NCI-H510A (cell line): Measurements from ENCODE around the gene RNF115.
"Not testable (repeated sequence)": the region's sequence is repeated elsewhere in the genome, so short reads cannot be mapped to it uniquely, and the experiment has no call there.

Experiments used
- DNase-seq: peaks from one replicate; lab custom pipeline; 2025; lab: John Stamatoyannopoulos, UW

Gene RNF115

DNA sequence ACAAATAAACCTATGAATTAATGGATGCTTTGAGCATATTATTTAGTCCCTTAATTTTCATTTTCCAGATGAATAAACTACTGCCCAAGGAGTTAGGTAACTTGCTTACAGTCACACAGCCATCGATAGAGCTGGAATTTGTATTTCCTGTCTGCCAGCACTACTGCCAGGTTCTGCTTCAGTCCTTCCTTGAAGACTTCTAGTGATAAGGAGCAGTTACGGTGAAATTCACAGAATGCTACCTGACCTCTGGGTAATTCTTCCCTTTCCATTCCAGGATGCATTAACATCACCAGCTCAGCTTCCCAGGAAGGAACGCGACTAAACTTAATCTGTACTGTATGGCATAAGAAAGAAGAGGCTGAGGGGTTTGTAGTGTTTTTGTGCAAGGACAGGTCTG is 93.4 kb downstream of the RNF115 start:
- DNase-seq, result no peak

DNA sequence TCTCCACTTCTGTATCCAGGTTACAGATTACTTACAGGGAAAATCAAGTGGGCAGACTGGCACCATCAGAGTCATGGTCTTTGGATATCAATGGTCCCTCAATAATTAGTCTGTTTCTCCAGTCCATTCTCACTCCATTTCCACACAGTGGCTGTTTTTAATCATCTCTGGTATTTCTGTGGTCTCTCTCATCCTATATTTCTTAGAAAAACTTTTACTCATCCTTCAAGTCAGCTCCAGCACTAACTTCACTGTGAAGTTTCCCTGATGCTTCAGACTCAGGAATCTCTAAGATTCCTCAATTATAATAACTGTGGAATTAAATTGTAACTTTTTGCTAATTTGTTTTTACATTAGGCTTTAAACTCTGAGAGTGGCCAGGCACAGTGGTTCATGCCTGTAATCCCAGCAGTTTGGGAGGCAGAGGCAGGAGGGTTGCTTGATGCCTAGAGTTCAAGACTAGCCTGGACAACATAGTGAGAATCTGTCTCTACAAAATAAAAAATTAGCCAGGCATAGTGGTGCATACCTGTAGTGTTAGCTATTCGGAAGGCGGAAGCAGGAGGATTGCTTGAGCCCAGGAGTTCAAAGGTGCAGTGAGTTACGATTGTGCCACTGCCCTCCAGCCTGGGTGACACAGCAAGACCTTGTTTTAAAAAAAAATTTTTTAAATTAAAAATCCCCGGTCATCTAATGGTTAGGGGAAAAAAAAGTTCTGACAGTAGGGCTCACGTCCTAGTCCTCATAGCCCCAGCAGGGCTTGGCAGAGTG is 94.0 kb downstream of the RNF115 start:
- DNase-seq, result no peak

DNA sequence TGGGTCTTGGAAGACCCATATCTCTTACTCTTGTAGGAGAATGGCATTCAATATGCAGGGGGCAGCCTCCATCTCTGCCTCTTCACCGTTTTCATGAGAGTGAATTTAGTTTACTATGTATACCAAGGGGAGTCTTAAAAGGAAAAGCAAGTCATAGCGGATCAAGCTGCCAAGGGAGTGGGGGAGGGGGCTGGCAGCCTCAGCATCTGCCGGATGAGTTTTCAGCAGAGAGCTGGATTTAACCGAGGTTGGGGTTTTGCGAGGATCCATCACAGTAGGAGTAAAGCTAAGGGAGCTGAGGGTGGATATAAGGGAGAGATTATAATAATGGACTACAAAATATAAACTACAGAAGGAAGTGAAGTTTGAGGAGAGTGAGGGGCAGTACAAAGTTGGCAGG is 94.7 kb downstream of the RNF115 start:
- no peak for DNase-seq

DNA sequence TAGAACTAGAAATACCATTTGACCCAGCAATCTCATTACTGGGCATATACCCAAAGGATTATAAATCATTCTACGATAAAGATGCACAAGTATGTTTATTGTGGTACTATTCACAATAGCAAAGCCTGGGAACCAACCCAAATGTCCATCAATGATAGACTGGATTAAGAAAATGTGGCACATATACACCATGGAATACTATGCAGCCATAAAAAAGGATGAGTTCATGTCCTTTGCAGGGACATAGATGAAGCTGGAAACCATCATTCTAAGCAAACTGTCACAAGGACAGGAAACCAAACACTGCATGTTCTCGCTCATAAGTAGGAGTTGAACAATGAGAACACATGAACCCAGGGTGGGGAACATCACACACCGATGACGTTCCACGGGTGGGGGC is 97.7 kb downstream of the RNF115 start:
- not testable (repeated sequence) for DNase-seq

DNA sequence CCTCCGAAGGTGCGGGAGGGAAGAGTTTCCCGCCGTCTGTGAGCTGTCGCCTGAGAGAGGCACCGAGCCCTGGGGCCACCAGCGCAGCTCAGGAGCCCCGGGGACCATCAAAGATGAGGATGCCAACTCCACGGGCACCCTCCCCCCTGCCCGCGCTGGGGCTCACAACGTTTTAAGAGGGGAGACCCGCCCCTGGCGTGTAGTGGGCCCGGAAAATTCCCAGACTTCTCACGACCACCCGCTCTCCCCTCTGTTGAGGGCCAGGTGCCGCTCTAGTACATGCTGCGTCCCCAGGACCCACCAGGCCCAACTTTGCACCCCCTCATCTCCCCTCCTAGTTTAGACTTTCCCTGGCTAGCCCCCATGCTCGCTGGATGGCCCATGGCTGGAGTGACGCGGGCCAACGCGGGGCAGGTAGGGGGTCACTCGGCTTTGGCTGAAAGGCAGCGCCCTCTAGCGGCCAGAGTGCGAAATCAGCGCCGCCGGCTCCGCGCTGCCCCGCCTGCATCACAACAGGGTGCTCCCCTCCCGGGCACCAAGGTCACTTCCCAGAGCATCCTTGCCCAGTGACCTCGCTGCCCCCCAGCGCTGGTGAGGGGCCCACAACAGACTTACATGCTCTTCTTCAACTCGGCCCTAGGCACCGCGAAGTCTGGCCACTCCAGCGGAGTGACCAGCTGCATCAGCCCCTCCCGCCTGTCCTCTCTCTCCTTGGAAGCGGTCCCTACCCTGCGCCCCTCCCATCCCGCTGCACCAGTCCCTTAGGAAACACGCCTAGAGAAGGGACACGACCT is 102.8 kb downstream of the RNF115 start:
- DNase-seq, result peak; percentile 6

DNA sequence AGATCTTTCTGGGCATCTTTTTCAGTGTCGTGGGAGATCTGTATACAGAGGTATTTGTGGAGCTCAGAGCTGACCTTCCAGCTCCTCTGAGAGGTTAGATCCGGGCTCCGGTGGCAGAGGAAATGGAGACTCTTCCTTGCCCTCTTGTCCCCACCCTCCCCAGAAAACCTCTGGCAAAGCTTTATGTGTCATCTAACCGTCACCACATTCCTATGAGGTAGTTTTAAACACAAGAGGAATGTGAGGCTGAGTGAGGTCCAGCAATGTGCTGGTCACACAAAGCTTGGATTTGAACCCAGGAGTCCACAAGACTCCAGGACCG is 103.4 kb downstream of the RNF115 start:
- no peak for DNase-seq

DNA sequence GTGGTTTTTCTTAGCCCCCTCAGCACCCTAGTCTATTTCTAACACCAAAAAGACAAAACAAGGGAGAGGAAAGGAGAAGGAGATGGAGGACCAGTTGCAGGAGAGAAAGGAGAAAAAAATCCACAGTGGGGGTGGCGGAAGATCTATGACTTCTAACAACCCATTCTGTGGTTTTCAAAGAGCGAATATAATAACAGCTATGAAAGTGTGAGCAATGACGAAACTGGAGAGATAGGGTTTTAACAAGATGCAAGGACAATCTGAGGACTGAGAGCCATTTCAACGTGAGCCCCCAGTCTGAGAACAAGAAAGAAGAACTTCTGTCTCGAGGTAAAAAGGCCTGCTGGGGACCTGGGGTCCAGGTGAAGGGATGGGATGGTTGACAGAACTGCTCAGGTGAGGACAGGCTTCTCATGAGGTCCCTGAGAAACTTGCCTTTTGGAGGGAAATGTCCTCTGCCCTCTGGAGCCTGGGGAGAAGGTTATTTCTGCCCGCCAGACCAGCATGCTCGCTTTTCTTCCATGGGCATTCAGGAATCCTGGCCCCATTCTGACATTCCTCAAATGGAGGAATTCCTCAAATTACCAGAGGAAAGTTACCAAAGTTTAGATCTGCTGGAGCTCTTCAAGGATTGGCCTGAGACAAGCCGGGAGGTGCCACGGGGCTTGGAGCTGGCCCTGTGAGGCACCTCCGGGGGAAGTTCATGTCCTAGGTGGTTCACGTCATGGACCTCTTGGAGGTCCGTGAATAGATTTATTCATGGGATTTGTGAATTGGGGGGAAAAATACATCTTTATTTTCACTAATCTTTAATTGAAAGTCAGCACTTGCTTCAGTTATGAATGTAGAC is 104.4 kb downstream of the RNF115 start, which contains the start of gene CD160:
TSS of gene CD160 (plus strand) at position 270 of the 850 bp plus-strand sequence. CDS start 8,829 bp downstream, outside the sequence.
- no peak for DNase-seq

DNA sequence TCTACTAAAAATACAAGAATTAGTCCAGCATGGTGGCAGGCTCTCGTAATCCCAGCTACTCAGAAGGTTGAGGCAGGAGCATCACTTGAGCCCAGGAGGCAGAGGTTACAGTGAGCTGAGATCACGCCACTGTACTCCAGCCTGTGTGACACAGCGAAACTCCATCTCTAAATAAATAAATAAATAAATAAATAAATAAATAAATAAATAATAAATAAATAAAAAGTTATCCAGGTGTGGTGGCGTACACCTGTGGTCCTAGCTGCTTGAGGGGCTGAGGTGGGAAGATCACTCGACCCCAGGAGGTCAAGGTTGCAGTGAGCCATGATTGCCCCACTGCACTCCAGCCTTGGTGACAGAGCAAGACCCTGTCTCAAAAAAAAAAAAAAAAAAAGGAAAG is 105.4 kb downstream of the RNF115 start:
- DNase-seq, result not testable (repeated sequence)

DNA sequence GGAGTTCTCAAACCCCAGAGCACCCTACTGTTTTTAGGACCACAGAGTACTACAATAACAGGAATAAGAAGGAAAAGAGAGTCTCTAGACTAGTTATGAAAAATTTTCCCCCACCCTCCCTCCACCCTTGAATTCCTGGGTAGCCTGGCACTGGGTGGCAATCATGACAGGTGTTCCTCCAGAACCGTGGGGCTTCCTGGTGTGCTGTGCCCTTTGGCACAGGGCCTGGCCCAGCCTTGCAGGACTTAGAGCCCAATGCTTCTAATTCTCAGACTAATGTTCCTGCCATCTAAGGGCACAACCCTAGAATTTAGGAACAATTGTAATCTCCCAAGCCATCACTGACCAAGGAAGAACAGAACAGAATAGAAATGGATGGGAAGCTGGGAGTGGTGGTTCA is 106.1 kb downstream of the RNF115 start:
- no peak for DNase-seq

DNA sequence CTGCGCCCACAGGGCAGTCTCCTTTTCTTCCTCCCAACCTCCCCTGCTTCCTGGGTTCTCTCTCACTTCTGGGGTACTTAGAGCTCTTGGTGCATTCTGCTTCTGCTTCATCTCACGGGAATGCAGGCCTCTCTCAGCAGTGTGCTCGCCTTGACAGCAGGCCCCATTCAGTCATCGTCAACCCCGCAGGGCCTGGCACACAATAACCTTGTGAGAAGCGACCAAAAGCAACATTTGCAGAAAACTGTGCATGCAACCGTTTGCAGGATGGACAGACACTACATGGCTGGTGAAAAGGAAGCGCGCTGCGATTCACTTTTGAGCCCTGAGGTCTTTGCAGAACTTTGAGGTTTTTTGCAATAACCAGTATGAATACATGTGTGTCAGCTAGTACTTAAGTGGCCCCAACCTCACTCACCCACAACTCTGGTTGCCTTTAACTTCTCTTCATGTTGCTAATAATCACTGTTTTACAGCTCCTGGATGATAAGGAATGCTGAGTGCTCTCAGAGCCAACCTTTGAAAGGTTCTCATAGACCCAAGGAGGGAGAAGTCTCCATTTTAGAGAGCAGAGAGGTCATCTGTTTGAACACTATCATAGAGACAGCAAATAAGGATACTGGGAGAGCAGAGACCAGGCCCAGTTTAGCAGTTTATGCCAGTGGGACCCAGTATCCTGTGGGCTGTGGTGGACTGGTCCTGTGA is 107.1 kb downstream of the RNF115 start:
- no peak for DNase-seq

DNA sequence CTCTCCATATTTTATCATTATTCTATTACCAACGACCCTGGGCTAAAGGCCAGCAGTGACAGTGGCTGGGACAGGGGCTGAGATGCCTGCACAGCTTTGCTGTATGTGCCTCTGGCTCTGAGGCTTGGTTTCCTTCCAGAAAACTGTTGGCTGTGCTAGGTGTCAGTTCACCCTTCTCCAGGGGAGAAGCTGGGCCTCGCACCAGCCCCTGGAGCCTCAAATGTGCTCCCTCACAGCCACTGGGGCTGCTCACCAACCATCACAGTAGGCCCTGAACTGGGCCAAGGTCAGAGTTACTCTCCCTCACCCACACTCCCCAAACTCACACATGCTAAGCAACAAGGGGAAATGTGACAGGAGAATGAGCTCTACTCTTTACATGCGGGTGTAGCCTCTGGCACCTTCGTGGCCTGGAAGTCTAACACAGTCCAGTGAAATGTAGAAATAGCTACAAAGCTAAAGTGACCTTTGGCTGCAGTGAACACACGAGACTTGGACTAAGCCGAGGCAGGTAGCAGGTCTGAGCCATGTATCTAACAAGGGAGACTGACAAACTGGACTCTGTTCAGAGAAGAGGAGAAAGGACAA is 109.3 kb downstream of the RNF115 start:
- DNase-seq, result no peak

DNA sequence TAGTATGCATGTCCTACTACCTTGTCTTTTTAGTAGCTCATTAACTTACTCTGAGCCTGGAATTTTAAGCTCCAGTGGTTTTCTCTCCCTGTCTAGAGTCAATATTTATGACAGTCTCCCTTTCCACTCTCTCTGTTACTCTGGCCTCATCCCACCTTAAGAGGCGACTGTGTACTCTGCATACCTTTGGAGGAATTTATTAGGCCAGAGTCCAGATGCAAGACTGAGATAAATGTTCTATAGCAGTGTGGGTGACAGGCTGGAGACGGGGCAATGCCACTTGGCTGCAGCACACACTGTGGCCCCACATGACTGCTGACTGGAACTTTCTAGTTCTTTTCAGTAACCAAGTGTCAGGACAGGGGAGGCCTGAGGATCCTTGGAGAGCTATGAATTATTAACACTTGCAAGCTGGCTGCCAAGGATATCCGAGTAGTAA is 112.7 kb downstream of the RNF115 start:
- no peak for DNase-seq

DNA sequence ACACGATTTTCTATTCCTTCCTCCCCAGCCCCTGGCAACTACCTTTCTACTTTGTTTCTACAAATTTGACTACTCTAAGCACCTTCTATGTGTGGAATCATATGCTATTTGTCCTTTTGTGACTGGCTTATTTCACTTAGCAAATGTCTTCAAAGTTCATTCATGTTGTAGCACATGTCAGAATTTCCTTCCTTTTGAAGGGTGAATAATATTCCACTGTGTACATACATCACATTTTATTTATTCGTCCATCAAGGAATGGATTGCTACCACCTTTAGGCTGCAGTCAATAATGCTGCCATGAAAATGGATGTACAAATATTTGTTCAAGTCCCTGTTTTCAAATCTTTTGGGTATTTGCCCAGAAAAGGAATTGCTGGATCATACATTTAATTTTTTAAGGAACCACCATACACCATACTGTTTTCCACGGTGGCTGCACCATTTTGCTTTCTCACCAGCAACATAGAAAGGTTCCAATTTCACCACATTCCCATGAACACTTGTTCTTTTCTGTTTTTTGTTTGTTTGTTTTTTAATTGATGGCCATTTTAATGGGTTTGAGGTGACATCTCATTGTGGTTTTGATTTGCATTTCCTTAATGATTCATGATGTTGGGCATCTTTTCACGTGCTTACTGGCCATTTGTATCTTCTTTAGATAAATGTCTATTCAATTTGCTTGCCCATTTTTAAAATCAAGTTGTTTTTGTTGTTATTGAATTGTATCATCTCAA is 113.4 kb downstream of the RNF115 start:
- no peak for DNase-seq

DNA sequence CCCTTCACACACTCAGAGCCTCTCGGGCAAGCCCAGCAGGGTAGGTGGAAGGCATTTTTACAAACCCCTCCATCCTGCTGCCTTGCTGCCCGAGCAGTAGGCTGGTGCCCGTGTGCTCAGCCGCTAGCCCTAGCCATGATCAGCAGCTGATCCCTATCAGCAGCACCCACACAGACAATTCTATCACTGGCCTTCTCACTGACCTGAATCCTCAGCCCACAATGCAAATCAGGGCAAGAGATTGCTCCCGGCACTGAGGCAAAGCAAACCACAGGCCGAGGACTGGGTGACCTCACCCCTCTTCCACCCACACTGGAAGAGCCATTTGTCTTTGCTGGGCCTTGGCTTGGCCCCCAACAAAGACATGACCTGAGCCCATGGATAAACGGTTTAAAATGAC is 115.8 kb downstream of the RNF115 start:
- no peak for DNase-seq

DNA sequence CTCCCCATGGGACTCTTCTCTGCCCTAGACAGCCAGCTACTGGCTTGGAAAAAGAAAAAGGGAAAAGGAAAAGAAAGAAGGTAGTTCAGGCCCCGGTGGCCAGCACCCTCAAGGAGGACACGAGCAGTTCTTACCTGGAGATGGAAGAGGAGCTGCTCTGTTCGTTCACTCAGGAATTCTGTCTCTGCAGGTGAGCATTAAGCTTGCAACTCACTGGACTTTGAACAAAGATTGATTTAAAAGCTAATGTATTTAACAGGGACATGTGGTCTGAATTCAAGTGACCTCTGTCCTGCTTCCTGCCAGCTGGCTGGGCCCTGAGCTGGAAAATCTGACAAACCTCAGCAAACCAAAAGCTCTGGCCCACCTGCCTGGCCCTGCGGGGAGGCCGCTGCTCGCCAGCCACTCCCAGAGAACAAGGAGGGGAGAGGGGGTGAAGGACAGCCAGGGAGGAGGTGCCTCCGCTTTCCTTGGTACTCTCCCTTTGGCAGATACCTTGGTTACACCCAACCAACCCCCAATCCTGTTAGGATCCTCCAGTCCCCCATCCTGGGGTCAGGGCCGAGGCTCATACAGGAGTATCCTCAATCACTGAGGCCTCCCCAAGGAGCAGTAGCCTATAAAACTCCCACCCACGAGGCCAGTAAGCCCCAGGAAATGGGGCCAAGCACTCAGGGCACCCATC is 116.6 kb downstream of the RNF115 start, which contains the start of gene PDZK1:
TSS of gene PDZK1 (minus strand) at position 186 of the 685 bp plus-strand sequence. CDS start 19,347 bp downstream, outside the sequence.
- DNase-seq, result no peak

DNA sequence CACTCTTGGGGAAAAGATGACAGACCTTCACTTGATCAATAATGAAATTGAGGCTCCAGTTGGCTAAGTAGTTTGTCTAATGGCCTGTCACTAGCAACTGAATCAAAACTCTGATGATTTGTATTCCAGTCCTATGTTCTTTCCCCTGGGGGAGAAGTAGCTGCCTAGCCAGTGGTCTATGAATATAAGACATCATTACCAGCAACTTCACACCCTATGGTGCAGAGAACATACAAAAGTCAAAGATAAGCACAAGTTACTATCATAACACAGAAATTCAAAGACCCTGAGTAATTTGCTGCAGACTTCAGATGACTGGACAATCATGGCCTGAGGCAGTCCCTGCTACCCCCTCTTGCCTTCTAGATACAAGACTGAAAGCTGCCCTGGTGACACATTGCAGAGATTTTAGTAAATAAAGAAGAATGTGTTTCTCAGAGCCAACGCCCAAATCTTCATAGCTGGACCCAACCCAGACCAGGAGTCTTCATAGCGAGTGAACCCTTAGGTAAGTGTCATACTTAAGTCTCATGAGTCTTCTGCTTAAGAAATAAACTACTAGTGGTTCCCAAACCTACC is 117.7 kb downstream of the RNF115 start:
- DNase-seq, result no peak

DNA sequence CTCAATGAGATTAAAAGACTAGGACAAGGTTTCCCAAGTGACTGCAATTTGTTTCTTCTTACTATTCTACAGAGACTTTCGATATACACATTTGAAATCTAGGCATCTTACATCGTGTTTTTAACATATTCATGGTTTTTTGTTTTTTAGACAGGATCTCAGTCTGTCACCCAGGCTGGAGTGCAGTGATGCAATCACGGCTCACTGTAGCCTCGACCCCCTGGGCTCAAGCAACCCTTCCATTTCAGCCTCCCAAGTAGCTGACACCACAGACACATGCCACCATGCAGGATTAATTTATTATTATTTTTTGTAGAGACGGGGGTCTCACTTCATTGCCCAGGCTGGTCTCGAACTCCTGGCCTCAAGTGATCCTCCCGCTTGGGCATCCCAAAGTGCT is 118.3 kb downstream of the RNF115 start:
- no peak for DNase-seq

DNA sequence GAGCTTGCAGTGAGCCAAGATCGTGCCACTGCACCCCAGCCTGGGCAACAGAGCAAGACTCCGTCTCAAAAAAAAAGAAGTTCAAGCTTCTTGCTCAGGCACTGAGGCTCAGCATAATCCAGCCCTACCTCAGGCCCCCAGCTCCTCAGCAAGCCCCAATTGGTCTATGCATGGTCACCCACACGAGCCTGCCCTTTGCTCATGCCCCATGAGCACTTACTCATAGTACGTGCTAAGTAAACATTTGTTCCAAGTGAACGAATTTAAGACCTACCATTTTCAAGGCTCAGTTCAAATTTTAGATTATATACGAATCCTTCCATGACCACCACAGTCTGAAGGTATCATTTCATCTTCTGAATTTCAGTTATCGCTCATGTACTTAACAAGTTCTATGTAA is 121.1 kb downstream of the RNF115 start:
- DNase-seq, result no peak

DNA sequence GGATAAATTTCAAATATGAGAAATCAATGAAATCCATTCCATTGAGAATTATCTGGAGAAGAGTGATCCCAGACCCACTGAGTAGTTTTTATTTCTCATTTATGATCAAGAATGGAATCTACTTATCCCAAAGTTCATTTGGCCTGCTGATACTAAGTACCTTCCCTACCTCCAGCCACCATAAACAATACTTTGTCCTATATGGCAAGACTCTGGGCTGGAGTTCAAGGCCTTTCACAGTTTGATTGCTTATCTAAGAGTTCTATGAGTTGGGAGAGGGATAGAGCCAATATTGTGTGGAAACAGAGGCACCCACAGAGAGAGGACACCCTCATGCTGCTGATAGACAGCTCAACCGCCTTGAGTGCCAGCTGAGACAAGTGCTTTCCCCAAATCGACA is 121.8 kb downstream of the RNF115 start:
- DNase-seq, result no peak
